Measurements from ENCODE around the gene VGLL2.

The VGLL2 gene

GRCh38 chr6:117269638-117270054, 4.3 kb downstream of the VGLL2 start:
- DNase-seq, result no peak

GRCh38 chr6:117270055-117270842, 4.9 kb downstream of the VGLL2 start:
- no peak for DNase-seq

- no peak for DNase-seq
These were observed 5.6 kb downstream of the VGLL2 start for GRCh38 chr6:117270843-117271507.

DNA sequence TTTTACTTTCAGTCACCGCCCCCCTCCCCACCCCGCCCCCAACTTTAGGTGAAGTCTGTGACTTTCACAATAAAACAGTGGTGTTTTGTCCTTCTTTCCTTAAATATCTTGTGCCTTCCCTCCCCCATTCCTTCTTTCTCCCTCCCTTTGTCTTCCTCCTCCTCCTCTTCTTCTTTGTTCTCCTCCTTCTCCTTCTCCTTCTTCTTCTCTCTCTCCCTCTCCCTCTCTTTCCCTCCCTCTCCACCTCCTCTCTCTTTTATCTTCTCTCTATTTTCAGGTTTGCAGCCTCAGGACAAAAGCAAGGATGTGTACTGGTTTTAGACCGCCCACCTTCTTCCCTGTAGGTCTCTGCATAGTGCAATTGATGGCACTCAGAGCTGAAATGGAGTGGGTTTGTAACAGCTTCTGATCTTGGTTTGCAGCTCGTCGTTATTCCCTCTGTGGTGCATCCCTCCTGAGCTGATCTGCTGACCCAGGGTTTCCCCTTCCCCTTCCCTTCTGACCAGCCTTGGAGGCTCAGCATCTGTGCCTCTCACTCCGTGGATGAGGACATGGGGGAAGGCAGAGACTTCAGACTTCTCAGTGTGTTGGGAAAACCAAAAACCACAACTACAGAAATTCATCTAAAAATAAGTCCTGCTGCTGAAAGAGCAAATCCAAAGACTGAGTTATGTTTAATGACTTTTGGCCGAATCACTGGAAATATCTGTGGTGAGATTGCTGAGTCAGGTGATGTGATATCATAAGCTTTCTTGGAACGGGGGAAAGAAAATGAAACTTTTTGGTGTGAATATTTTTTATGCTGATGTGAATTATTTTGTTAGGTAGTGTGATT, 6.9 kb downstream of the VGLL2 start:
- no peak for DNase-seq

GRCh38 chr6:117272891-117273290, 7.5 kb downstream of the VGLL2 start:
- DNase-seq, result no peak

DNA sequence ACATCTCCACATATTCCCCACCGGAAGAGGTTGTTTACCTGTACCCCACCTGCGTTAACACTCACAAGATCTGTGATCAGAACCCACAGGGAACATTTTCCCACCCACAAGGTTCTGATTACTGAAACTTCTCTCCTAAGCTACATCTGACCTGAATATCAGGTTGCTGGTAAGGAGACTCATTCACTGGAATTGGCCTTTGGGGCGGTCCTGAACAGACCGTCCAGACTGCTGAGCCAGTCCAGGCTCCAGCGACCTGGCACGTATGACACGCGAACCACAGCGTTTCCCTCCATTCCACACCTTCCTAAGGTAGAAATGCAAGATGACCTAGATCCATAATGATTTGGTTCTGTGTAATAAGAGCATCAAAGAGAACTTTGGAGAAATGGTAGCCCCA, 9.8 kb downstream of the VGLL2 start:
- no peak for DNase-seq

- DNase-seq, result no peak
These were observed 10.4 kb downstream of the VGLL2 start for GRCh38 chr6:117275711-117276110.

- DNase-seq, result no peak
These were observed 11.5 kb downstream of the VGLL2 start for GRCh38 chr6:117276778-117277316.

GRCh38 chr6:117280922-117281321, 15.6 kb downstream of the VGLL2 start:
- DNase-seq, result peak; percentile 7 to 8

GRCh38 chr6:117288083-117288715, 22.8 kb downstream of the VGLL2 start:
- DNase-seq, result no peak

GRCh38 chr6:117290173-117290846, 25.0 kb downstream of the VGLL2 start:
- DNase-seq, result no peak

GRCh38 chr6:117298941-117299340, 33.6 kb downstream of the VGLL2 start:
- no peak for DNase-seq

GRCh38 chr6:117303323-117303722, 38.0 kb downstream of the VGLL2 start:
- DNase-seq, result no peak

DNA sequence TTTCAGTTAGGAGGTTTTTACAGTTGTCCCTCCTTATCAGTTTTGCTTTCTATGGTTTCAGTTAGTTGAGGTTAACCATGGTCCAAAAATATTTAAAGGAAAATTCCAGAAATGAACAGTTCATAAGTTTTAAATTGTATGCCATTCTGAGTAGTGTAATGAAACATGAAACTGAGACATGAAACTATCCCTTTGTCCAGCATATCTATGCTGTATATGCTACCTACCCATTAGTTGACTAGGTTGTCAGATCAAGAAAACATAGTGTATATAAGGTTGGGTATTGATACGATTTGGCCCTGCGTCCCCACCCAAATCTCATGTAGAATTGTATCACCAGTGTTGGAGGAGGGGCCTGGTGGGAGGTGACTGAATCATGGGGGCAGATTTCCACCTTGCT, 39.1 kb downstream of the VGLL2 start:
- no peak for DNase-seq

DNA sequence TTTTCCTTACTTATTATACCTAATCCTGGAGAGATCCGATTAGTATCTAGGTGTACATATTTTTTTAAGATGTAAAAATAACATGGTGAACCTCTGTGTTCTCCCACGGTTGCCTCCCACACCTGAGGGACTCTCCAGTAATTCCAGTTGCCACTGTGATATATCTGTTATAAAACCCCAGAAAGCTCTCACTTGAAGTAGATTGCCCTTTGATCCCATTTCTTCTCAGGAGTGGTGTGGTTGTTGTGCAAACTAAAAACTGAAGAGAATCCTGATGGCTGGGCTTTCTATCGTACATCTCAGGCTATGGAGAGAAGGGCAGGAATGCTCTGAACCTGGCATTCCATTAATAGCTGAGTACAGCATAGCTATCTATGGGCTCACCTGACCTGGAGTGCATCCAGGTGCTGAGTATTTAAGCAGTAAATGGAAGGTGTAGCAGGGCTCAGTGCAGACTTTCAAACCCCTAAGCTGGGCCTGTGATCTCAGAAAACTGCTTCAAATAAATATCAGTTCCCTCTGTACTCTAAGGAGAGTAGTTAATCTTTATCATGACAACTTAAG, 41.0 kb downstream of the VGLL2 start:
- no peak for DNase-seq

- no peak for DNase-seq
These were observed 42.3 kb downstream of the VGLL2 start for GRCh38 chr6:117307655-117308054.

DNA sequence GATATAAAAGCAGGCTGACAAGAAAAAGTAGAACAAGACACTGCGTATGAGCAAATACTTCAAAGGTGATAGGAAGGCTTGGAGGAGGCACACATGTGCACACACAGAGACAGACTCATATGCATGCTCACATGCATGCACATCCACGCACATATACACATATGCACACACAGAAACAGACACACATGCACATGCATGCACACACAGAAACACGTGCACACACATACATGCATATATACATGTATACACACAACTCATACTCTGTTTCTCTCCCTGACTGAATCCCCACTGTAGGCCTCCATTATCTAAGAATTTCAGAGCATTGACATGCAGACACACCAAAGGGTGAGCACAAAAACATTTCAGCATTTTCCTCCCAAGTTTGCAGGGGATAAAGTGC, 43.7 kb downstream of the VGLL2 start:
- no peak for DNase-seq

GRCh38 chr6:117309611-117310010, 44.3 kb downstream of the VGLL2 start:
- DNase-seq, result no peak

- DNase-seq, result no peak
These were observed 46.0 kb downstream of the VGLL2 start for GRCh38 chr6:117311310-117311709.

- no peak for DNase-seq
These were observed 46.4 kb downstream of the VGLL2 start for GRCh38 chr6:117311726-117312125.

DNA sequence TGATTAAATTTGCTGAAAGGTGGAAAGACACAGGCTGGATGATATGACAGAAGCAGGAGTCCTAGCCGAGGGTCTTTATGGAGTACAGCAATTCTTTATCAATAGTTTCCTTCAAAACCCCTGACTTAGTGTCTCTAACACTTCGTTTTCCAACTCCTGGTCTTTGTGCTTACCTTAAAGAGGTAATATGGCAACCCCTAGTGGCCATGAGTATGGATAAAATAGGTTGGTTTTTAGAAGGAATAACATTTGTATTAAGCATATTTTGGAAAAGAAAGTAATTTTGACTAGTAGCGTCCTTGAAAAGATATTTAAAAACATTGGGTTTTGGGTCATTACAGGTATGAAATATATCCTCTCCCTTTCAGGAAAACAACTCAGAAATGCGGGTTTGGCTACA, 51.9 kb downstream of the VGLL2 start:
- DNase-seq, result peak; percentile 0 to 5
